Left renal cortex interstitium (tissue), 4 donors: ENCODE data around the gene IL1RAP. TPM values are rescaled to one million over a fixed set of nuclear protein-coding genes. Genes with fewer than 3 reads are reported as not detected.
"Not testable (repeated sequence)": the region's sequence is repeated elsewhere in the genome, so short reads cannot be mapped to it uniquely, and the experiment has no call there.

Source experiments
- DNase-seq, 4 donors: peaks; one replicate each; pipeline ENCODE4 v3.0.0-alpha.2; 2013; ENCODE audit warnings: low read depth in 4 of 4, low spot score in 2 of 4, missing footprints in 1 of 4
- polyA plus RNA-seq, 4 donors: library from polyadenylated mRNA; unstranded; fragments of 120-200 nt; gene quantifications; one replicate each; pipeline ENCODE4 v1.2.1, GENCODE V29; 2013; ENCODE audit not compliant: insufficient read length in 4 of 4

Gene IL1RAP, protein sequence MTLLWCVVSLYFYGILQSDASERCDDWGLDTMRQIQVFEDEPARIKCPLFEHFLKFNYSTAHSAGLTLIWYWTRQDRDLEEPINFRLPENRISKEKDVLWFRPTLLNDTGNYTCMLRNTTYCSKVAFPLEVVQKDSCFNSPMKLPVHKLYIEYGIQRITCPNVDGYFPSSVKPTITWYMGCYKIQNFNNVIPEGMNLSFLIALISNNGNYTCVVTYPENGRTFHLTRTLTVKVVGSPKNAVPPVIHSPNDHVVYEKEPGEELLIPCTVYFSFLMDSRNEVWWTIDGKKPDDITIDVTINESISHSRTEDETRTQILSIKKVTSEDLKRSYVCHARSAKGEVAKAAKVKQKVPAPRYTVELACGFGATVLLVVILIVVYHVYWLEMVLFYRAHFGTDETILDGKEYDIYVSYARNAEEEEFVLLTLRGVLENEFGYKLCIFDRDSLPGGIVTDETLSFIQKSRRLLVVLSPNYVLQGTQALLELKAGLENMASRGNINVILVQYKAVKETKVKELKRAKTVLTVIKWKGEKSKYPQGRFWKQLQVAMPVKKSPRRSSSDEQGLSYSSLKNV
- 10 to 100 TPM; 14.4 to 30.6 (median 20.9) TPM for polyA plus RNA-seq

DNA sequence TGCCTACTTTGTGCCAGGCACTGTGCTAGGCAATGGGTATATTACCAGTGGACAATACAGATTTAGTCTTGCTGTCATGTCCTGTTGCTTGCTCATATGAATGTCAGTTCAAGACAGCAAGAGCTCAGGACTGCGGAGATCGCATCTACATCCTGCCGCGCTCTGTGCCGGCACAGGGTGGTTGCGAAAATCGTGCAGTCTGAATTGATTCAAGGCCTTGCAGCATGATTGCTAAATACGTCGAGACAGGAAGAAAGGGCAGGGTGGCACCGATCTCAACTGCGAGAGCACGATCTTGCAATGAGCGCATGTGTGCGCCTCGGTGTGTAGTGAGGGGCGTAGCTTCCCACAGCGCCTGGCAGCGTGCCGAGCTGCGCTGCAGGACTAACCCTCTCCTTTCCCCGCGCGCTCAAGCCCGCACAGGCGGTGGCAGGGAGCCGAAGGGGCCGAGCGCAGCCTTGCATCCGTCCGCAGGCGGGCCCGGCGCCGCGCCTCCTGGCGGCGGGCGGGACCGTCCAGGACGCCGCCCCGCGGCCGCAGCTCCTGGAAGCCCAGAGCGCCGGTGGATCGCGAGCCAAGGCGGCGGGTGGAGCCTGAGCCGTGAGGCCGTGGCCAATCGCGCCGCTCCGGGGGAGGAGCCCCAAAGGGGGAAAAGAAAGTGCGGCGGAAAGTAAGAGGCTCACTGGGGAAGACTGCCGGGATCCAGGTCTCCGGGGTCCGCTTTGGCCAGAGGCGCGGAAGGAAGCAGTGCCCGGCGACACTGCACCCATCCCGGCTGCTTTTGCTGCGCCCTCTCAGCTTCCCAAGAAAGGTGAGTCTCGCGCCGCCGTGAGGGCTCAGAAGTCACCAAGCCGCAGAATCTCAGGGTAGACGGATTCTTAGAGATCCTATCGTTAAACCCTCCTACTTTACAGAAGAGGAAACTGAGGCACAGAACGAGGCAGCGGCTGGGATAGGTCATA, at the start of gene IL1RAP:
TSS of gene IL1RAP (plus strand) at position 677 of the 962 bp plus-strand sequence. CDS start 50,205 bp downstream, outside the sequence.
- peak; percentile 58 to 87 (median 73) for DNase-seq

DNA sequence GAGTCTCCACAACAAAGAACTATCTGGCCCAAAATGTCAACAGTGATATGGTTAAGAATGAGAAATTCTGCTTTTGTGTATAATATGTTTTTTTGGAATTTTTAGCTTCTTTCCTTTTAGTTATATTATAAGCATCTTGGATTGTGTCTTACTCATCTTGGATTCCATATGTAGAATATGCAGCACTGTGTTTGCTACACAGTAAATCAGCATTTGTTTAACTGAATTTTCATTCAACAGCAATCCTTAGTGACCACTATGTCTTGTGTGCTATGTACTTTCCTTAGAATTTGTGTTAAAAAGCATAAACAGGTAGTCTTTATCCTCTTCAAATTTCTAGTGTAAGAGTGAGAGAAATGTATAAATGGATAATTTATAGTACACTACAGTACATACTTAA, 46.0 kb upstream of the IL1RAP start:
- no peak for DNase-seq

DNA sequence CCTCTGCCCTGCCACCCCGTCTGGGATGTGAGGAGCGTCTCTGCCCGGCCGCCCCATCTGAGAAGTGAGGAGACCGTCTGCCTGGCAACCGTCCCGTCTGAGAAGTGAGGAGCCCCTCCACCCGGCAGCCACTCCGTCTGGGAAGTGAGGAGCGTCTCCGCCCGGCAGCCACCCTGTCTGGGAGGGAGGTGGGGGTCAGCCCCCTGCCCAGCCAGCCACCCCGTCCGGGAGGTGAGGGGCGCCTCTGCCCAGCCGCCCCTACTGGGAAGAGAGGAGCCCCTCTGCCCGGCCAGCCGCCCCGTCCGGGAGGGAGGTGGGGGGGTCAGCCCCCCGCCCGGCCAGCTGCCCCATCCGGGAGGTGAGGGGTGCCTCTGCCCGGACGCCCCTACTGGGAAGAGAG, 40.6 kb upstream of the IL1RAP start:
- DNase-seq, result not testable (repeated sequence)

DNA sequence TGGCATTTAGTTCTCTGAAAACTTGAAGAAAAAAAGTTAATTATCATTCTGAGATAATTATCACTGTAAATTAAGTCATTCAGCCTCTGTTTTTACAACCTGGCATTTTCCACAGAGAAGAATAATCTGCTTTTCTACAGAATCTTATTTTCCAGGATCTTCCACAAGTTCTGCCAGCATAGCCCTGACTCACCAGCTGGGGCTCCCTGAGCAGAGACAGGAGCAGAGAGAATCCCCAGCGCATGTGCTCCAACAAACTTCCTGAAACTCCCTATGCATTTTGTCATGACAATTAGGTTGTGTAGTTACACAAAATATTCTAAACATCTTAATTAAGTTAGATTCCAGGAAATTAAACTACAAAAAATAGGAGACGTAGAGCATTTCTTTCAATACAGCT, 32.1 kb upstream of the IL1RAP start:
- no peak for DNase-seq

DNA sequence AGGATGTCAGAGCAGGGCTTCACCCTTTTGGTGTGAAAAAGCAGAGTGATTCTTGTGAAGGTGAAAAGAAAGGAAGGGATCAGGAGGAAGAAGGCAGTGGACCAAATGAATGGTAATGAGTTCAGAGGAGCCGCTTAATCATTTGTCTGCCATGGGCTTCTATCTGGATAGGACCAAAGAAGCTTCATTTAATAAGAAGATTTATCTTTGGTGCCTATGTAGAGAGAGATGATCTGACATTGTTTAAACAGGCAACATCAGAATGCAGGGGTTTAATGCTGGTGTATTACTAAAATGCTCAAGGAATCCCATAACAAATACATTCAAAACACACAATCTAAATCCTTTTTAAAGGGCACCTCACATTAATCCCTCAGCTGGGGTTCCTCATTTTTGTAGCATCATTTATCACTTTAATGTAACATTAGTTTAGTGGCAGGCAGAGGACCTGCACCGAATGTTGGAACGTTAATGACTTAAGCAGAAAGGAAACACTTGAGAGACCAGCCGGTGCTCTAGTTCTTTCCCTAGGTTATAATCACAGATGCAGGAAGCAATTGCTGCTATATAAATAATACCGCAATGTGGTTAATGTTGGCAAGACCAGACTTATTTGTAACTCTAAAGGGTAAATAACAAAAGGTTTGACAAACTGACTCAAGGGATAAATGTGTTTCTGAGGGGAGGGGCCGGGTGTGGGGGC, 27.9 kb upstream of the IL1RAP start:
- peak in 3 of 4 donors; percentile 25 to 32 (median 29) for DNase-seq

DNA sequence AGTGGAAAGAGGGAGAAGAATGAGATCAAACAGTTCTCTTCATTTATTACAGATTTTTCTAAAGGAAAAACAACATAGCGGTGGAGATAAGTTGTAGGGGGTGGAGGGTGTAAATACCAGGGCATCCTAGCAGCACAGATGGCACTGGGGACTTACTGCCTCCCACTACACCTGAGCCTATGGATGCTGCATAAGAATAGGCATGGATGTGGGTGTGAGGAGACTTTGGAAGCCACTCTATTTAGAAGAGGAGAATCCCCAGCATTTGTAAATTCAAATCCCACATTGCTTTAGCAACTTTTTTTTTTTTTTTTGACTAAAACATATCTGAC, 27.4 kb upstream of the IL1RAP start:
- no peak for DNase-seq

DNA sequence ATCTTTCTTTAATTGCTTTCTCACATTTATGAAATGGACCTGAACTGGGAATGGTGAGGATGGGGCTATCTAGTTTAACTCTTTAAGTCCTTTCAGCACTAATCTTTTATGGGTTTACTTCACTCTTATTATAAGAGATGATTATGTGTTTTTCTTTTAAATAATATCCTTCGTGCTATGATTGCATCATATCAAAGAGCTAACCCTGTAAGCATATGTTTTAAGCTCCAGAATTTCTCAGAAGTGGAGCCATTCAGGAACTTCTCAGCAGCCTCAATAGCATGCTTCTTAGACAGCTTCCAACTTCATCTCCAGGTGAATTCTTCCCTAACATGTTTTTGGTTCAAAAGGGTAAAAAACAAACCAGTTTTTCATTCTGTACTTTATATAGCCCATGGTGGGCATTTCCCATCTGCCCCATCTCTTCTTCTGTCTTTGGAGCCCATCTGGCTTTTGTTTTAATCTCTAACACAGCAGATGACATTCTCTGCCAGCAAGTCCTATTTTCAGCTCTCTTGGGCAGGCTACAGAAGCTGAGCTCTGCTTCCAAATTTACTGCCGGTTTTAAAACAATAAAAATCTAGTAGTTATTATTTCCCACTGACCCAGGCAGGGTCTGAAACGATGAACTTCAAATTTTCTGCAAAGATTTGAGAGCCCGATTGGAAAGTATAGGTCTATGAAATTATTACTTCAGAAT, 26.8 kb upstream of the IL1RAP start:
- DNase-seq, result no peak

DNA sequence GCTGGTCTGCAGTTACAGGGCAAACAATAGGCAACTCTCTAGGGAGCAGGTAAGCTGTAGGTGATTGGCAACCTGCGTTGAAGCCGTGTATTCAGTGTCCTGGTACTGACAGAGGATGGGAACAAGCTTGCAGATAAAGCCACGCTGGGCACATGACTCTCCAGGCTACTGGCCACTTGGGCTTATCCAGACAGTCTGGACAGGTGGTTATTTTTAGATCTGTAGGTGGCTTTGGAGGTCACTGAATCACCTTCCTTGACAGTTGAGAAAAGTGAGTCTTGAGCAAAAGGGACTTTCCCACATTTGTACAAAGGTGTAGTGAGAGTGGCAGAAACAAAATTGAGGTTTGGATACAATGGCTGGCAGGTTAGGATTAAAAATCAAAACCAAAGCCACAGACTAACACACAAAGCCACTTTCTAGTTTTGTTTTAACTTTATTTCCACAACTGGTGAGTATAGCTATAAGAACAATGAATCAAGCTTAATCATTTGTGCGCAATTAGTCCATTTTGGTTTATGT, 22.3 kb upstream of the IL1RAP start:
- no peak for DNase-seq

DNA sequence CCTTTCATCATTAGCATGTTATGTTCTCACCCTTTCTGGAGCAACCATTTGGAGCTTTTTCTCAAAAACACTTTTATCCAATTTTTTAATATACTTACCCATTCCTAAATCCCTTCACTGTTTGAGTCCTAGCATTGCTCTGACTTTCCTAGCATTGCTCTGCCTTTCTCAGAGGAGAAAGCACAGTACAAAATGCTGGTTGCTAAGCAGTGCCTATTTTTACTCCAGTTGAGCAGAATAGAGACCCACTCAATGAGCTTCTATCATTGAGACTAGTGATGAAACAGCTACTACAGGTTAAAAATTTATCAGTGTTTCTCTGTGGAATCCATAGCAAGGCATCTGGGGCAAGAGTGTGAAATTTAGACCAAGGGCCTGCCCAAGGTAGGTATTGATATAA, 21.8 kb upstream of the IL1RAP start:
- DNase-seq, result no peak

DNA sequence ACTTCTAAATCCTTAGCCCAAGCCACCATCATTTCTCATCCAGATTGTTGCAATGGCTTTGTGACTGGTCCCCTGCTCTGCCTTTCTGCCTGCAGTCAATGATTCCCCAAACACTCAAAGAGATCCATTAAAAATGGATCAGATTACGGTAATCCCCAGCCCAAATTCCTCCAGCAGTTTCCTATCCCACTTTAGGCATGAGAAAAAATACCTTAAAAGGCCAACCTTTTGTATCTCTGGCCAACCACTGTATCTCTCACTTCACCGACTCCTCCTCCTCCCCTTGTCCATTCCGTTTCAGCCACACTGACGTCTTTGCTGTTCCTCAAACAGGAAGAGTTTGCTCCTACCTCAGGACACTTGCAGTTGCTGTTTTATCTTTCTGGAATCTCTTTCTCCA, 20.9 kb upstream of the IL1RAP start:
- DNase-seq, result no peak

DNA sequence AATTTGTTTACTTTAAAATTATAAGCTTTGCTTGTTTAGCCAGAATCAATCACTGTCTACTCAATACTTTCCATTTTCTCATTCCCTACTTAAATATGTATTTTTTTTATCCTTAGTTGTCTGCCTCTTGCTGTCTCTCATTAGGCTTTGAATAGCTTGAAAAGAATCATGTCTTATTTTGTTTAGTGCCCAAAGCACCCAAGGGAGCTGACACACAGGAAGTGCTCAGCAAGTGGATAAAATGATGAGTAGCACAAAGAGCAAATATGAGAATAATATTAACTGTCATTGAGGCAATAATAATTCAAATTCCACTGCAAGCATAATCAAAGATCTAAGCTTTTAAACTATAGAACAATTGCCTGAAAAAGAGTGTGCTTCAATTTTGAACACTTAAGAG, 19.0 kb upstream of the IL1RAP start:
- no peak for DNase-seq

DNA sequence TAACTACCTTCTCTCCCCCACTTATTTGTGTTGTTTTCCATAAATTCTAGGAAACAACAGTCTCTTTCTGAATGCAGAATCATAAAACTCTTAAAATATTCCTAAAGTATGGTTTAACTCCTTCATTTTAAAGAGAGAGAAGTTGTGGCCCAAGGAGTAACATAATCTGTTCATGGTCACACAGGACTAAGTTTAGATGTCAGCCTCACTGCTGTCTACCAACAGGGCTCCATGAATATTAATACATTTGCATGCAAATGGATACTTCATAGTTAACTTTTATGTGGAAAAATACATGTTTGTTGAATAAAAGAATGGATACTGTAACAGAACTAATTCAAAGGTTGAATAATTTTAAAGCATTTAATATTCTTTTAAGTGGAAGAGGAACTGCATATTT, 18.5 kb upstream of the IL1RAP start:
- DNase-seq, result no peak

DNA sequence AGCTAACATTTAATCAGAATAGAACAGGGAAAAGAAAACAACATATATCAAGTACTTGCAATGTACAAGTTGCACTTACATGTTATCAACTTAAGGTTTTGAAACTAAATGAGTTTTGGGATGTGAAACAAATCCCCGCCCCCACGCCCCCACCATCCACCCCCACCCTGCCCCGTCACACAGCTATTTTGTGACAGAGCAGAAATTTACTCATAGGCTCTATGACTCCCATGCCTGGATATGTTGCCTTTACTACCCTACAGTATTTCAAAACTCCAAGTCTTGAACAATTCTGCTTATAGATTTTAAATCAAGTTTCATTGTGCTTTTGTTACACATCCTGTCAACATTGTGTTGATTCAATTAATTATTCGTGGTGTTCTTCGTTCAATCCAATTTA, 18.1 kb upstream of the IL1RAP start:
- DNase-seq, result no peak

DNA sequence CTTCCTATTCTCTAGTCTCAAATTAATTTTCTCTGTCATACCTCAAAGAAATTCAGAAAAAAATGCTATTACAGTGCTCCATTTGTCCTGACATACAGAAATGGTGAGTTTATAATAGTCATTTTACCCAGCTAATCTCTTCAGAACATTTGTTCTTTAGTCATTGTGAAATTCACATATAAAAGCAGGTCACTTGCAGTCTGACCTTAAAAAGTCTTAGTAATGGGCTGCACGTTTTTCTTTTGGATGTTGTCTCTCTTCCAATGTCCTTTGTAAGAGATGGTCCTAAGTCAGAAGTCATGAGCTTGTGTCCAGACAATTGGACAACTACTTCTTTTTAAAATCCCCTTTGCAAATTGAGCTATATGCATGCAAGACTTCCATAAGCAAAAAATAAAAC, 17.0 kb upstream of the IL1RAP start:
- no peak for DNase-seq

DNA sequence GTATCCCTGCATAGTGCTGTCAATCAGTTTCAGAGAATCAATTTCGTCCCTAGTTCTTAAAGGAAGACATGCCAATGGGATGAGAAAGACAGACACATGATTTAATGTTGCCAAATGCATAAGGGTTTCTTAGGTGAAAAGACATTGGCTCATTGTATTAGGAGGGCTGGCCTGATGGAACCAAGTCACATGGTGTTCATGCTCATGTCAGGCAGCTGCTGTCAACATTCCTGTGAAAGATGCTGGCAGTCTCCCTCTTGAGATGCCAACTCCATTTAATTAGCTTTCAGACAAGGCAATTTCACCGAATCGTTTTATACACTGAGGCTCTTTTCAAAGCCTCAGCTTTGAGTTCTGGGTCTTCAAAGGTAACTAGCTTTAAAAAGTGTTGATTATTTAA, 16.1 kb upstream of the IL1RAP start:
- DNase-seq, result no peak

DNA sequence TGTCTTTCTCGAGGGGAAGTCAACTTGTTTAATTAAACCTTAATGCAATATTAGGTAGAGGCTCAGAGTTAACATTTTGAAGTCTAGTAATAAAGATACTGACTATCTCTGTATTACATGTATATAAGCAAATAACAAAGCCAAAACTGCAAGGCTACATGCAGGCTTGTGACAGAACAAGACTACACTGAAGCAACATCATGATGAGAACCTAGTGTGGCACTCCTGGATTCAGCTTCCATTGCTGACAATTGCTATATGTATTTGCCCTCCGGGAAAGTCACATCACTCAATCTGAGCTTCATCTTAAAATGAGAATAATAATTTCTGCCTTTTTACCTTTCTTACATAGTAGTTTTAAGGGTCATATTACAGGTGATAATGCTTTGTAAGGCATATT, 15.6 kb upstream of the IL1RAP start:
- no peak for DNase-seq

DNA sequence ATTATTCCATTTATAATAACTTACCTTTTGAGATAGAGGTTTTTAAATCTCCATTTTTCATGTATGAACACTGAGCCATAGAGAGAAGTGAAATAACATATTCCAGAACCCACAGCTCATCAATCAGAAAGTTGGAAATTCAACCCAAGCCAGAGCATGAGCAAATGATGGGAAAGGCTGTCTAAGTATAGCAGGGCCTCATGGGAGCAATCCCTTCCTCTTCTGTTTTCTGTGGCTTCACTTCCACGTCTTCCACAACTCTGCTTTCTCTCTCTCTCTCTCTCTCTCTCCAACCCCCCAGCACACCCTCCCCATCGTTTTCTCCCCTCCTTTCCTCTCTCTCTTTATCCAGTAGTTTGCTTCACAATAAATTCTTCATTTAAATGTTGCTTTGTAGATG, 14.8 kb upstream of the IL1RAP start:
- DNase-seq, result no peak

DNA sequence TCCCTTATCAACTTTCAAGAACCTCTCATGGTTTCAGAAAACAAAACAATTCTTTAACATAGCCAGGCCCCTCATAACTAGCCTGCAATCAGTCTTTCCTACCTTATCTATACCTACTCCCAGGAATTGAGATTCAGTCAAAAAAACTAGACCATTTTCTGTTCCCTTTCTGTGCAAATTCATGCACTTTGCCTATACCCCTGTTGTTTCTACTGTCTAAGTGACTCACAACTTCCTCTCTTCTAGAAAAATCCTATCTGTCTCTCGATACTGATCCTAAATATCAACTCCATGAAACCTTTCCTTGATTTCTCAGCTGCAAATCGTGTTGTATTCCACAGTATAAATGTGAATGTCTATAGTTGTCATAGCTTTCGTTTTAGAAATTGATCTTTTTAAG, 10.9 kb upstream of the IL1RAP start:
- no peak for DNase-seq

DNA sequence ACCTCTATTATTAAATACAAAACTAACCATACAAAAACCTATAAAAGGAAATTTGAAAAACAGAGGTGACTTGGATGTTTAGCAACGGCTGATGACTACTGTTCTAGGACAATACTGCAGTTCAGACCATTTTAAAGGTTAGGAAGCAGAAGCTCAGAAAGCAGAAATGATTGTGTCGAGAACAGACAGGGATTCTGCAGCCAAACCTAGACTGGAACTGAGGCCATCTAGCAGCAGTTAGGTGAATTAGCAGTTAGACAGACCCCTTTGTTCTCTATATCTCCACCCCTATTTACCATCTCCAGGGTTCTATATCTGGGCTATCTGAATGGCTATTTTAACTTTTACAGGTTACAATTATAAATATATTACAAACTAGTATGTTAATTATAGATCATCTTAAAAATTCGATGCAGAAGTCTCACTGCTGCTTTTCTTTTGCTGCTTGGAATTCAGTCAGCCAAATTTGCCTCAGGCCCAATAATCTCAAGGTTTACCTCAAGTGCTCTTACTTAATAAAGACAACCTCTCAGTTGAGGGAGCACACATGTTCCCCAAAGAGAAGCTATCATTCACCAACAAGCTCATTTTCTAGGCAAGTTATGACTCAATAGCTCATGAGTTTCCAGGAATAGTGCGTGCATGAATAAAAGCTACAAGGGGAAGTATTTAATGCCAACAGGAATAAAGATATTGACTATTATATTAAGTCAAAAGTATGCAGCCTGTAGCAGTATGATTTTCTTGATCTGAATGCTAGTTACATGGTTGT, 9.3 kb upstream of the IL1RAP start:
- no peak for DNase-seq
